Spleen (tissue), 13 donors: ENCODE data around the gene LRRC59. TPM values are rescaled to one million over a fixed set of nuclear protein-coding genes. Genes with fewer than 3 reads are reported as not detected.

Experiments
- DNase-seq: peaks from one replicate; pipeline ENCODE4 v3.0.0-alpha.2; 2020
- H3K27ac ChIP-seq, 8 donors: fragments of 200-600 bp; sonication (generic) in 7 of 8; 1 replicate in 4 of 8; 2 replicates in 4 of 8; pipeline versions ENCODE4 v1.5.0 to v1.8.0; 2016 to 2021; ENCODE audit warnings: inconsistent platforms in 4 of 8, mild to moderate bottlenecking in 4 of 8, moderate library complexity in 1 of 8
- H3K27me3 ChIP-seq, 7 donors: fragments of 200-600 bp; sonication (generic) in 6 of 7; replicated peaks in 1 of 7; 1 replicate in 4 of 7; 2 replicates in 3 of 7; pipeline versions ENCODE4 v1.5.0 to v1.8.0; 2016 to 2021; ENCODE audit warnings: inconsistent platforms in 3 of 7, mild to moderate bottlenecking in 1 of 7
- H3K36me3 ChIP-seq, 6 donors: fragments of 200-600 bp; sonication (generic) in 5 of 6; 1 replicate in 4 of 6; 2 replicates in 2 of 6; pipeline versions ENCODE4 v1.5.0 to v1.8.0; 2016 to 2021; ENCODE audit warnings: inconsistent platforms in 2 of 6
- H3K4me1 ChIP-seq, 6 donors: fragments of 200-600 bp; sonication (generic) in 5 of 6; 1 replicate in 3 of 6; 2 replicates in 3 of 6; pipeline versions ENCODE4 v1.5.0 to v1.8.0; 2016 to 2021; ENCODE audit warnings: inconsistent platforms in 3 of 6
- H3K4me3 ChIP-seq, 8 donors: fragments of 200-600 bp; sonication (generic) in 7 of 8; 1 replicate in 4 of 8; 2 replicates in 4 of 8; pipeline versions ENCODE4 v1.5.0 to v1.8.0; 2016 to 2021; ENCODE audit warnings: inconsistent platforms in 4 of 8, mild to moderate bottlenecking in 4 of 8, moderate library complexity in 2 of 8
- H3K9me3 ChIP-seq, 8 donors: fragments of 200-600 bp; sonication (generic) in 7 of 8; 1 replicate in 4 of 8; 2 replicates in 4 of 8; pipeline versions ENCODE4 v1.5.0 to v1.8.0; 2016 to 2021; ENCODE audit warnings: inconsistent platforms in 4 of 8
- CTCF ChIP-seq, 11 experiments: fragments of 200-600 bp in 7 of 11; fragments of 450-650 bp in 4 of 11; sonication (generic) in 4 of 11; IDR thresholded peaks in 8 of 11; conservative IDR thresholded peaks in 3 of 11; 1 replicate in 7 of 11; 2 replicates in 4 of 11; pipeline versions ENCODE4 v1.4.0 to v1.8.0; 2016 to 2021; ENCODE audit warnings: antibody characterized with exemption in 11 of 11, inconsistent platforms in 4 of 11, mild to moderate bottlenecking in 1 of 11
- POLR2A ChIP-seq, 3 donors: fragments of 450-650 bp; IDR thresholded peaks; one replicate each; pipeline ENCODE4 v1.5.1; 2017; ENCODE audit warnings: antibody characterized with exemption in 3 of 3, mild to moderate bottlenecking in 1 of 3
- POLR2AphosphoS5 ChIP-seq, 3 donors: sonication (generic); formaldehyde crosslinking; IDR thresholded peaks; one replicate each; pipeline ENCODE4 v1.5.1; 2017; ENCODE audit warnings: antibody characterized with exemption in 3 of 3
- WGBS, 5 donors: extraction: QIAGEN DNeasy Blood & Tissue Kit in 3 of 5; methylation state at CpG; one replicate each; pipeline versions ENCODE4 v1.1.5 to v1.1.7; 2013 to 2018; 5-methylcytosine and 5-hydroxymethylcytosine counted together
- intact Hi-C: fragments of 100-400 bp; cut with DNase I; formaldehyde crosslinking; loops from one replicate; pipeline ENCODE4 v1.15.0; 2023; ENCODE audit warnings: low total_unique reads
- long read RNA-seq, 2 donors: transcript quantifications; one replicate each; lab custom pipeline, GENCODE V29; 2026
- polyA plus RNA-seq, 3 donors: library from polyadenylated mRNA; stranded (reverse); fragments of 200-250 nt; gene quantifications; one replicate each; pipeline ENCODE4 v1.2.1, GENCODE V29; 2013
- total RNA-seq, 7 donors: library from RNA; depleted of rRNA in 3 of 7; stranded (reverse); fragments of >200 nt in 3 of 7; fragmentation: NEBNext Ultra II Directional in 4 of 7; extraction: Animal tissue kit (Norgen Biotek cat#: 25700) in 4 of 7; gene quantifications; one replicate each; pipeline versions ENCODE4 v1.1.0 to v1.2.1, GENCODE V29; 2016 to 2021
- donor health status: healthy with polysubstance abuse.
- donor health status: DM: no; HTN: no; CAD: no; lungs with moderate emphysema.
- donor health status: DM: no; HTN: no; CAD: no.
- donor health status: Bipolar disorder and iron deficiency.
- donor health status: healthy.
- donor health status: DM: no; HTN: no; CAD: no.
- donor health status: DM: yes; HTN: yes; CAD: no.

The LRRC59 gene
- total RNA-seq, result 10 to 100 TPM; 38.9 to 71.3 (median 47.0) TPM
- 10 to 100 TPM; 12.5 to 23.6 (median 18.8) TPM for polyA plus RNA-seq
- long read RNA-seq, donor 1, transcript LRRC59-201 (7 exons, 2,910 nt), result major isoform, 24 of 26 reads
- long read RNA-seq, donor 1, partial matches to known transcripts, result 0 of 26 reads
- long read RNA-seq, donor 1, other reads (novel, unspliced or antisense), result 0 of 26 reads
- long read RNA-seq, donor 2, transcript LRRC59-201 (7 exons, 2,910 nt), result major isoform, 23 of 24 reads
- long read RNA-seq, donor 2, partial matches to known transcripts, result 0 of 24 reads
- long read RNA-seq, donor 2, other reads (novel, unspliced or antisense), result 0 of 24 reads

- H3K4me3 ChIP-seq, result peak within 1 kb of the TSS; percentile 68 to 98 (median 92)
- H3K9me3 ChIP-seq, result no peaks in the 10 kb centered on the region
- TF ChIP-seq POLR2AphosphoS5 (IDR thresholded peaks at IDR 0.05) (peak; percentile 98 to 99 (median 99)), POLR2A (IDR thresholded peaks at IDR 0.05) (peak in 2 of 3 donors; percentile 59 to 74), CTCF (IDR thresholded peaks at IDR 0.05 in 8 of 11, conservative IDR thresholded peaks at IDR 0.05 in 3 of 11) (peak; percentile 99 to 100 (median 99))
- WGBS, 5 donors, result 0 to 1% (median 1%) methylated on average over 16 to 70 of the region's 70 CpGs
- peaks cover 16 to 47% (median 33%) of the 10 kb centered on the region in 6 donors for H3K4me1 ChIP-seq
- intact Hi-C loops, result no loop called here
- peak; percentile 99 for DNase-seq
- peaks cover 0 to 34% (median 27%) of the 10 kb centered on the region in 6 donors for H3K36me3 ChIP-seq
- no peaks in the 10 kb centered on the region for H3K27me3 ChIP-seq
- peak within 1 kb of the TSS; percentile 75 to 94 (median 86) for H3K27ac ChIP-seq
These were observed at the start of gene LRRC59 for GRCh38 chr17:50397111-50397918. Gene LRRC59 (minus strand): TSS chr17:50397523. CDS start chr17:50397317, 206 bp downstream.

- Histone ChIP-seq H3K36me3 (peaks cover 0 to 22% (median 0%) of the 10 kb centered on the region in 6 donors), H3K4me3 (no peak overlapping the region), H3K27ac (no peak overlapping the region), H3K9me3 (no peaks in the 10 kb centered on the region), H3K27me3 (no peaks in the 10 kb centered on the region), H3K4me1 (peaks cover 0 to 8% (median 0%) of the 10 kb centered on the region in 6 donors)
- 57 to 82% (median 58%) methylated on average over 1 of the region's 1 CpG for WGBS, 5 donors
- no peak for TF ChIP-seq CTCF (IDR thresholded peaks at IDR 0.05 in 8 of 11, conservative IDR thresholded peaks at IDR 0.05 in 3 of 11)
- TF ChIP-seq POLR2AphosphoS5 (IDR thresholded peaks at IDR 0.05), result no peak
- no peak for TF ChIP-seq POLR2A (IDR thresholded peaks at IDR 0.05)
- no peak for DNase-seq
- intact Hi-C loops, result no loop called here
These were observed 48.5 kb upstream of the LRRC59 start for GRCh38 chr17:50445730-50446325.

GRCh38 chr17:50444841-50445715 lies 47.8 kb upstream of the LRRC59 start:
- H3K9me3 ChIP-seq, result no peaks in the 10 kb centered on the region
- DNase-seq, result no peak
- intact Hi-C loops, result no loop called here
- 89 to 99% (median 95%) methylated on average over 6 of the region's 6 CpGs for WGBS, 5 donors
- H3K4me3 ChIP-seq, result no peak overlapping the region
- no peak overlapping the region for H3K27ac ChIP-seq
- H3K4me1 ChIP-seq, result peaks cover 0 to 8% (median 0%) of the 10 kb centered on the region in 6 donors
- TF ChIP-seq CTCF (IDR thresholded peaks at IDR 0.05 in 8 of 11, conservative IDR thresholded peaks at IDR 0.05 in 3 of 11) (no peak), POLR2A (IDR thresholded peaks at IDR 0.05) (no peak), POLR2AphosphoS5 (IDR thresholded peaks at IDR 0.05) (no peak)
- no peaks in the 10 kb centered on the region for H3K27me3 ChIP-seq
- peaks cover 0 to 19% (median 0%) of the 10 kb centered on the region in 6 donors for H3K36me3 ChIP-seq
